AG04449 (cell line): ENCODE measurements around the gene AFP.

Experiments used
- CTCF ChIA-PET: fragments of 350-600 bp; formaldehyde crosslinking; extraction: SDS; loops from one replicate; lab custom pipeline; 2021; ENCODE audit warnings: antibody characterized with exemption; lab: Yijun Ruan, JAX
- POLR2A ChIA-PET: fragments of 400-600, 350-600 bp; formaldehyde crosslinking; extraction: SDS; loops from one replicate; lab custom pipeline; 2020; ENCODE audit warnings: antibody characterized with exemption, inconsistent platforms; lab: Yijun Ruan, JAX
- DNase-seq: peaks from one replicate; pipeline ENCODE4 v3.0.0-alpha.2; 2010; ENCODE audit warnings: low read depth, low spot score
- H3K4me3 ChIP-seq: 2 replicates; pipeline ENCODE4 v1.5.1; 2011; ENCODE audit warnings: low read depth, mild to moderate bottlenecking, control low read depth, low read length
- CTCF ChIP-seq: IDR thresholded peaks from one replicate; pipeline ENCODE4 v1.5.1; 2011; ENCODE audit warnings: mild to moderate bottlenecking, moderate library complexity, low read length, control low read depth, inconsistent platforms; ENCODE audit not compliant: insufficient read depth; ENCODE audit errors: missing control alignments

Gene AFP

DNA sequence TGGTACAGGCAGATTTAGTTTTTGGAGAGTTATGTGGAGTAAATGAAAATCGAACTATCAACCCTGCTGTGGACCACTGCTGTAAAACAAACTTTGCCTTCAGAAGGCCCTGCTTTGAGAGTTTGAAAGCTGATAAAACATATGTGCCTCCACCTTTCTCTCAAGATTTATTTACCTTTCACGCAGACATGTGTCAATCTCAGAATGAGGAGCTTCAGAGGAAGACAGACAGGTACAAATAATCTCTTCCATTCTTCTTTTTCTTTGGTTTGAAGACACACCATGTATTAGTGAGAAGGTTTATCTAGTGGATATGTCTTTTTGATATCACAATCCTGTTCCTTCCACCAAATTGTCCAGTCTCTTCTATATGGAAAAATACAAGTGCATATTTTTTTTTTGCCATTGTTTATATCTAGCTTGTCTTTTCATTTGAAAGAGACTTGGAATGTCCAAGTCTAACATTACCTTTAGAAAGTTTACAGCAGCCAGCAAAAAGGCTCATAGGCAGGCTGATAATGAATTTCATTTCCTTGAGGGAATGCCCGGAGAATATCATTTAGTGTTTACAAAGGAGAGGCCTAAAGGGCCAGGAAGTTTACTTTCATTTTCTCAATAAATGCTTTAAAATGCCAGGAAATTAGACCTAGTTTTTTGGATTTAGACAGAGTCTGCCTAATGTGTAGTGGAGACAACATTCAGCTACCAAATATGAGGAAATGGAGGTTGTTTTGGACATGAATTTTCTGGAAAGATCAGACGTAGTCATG, 64.2 kb downstream of the AFP start:
- ChIA-PET POLR2A (no interaction called here), CTCF (no interaction called here)
- no peak overlapping the region for H3K4me3 ChIP-seq
- TF ChIP-seq CTCF: no peak
- no peak for DNase-seq

GRCh38 chr4:73501664-73502265, 65.7 kb downstream of the AFP start:
- CTCF ChIA-PET: no interaction called here
- POLR2A ChIA-PET: no interaction called here

DNA sequence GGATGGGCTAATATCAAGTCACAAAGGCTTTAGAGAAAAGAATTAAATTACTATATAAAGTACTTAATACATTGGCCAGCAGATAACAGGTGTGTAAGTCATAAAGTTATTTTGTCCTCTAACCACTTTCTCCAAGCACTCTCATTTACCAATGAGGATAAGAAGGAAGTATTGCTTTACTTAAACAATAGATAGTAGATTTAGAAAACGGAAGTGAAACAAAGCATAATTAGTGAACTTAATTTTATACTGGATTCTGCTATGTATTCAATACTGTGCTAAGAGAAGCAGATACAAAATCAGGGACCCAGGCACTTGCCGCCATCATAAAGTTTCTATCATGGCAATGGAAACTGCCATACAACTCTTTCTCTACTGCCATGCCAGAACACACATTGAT, 69.5 kb downstream of the AFP start:
- H3K4me3 ChIP-seq: no peak overlapping the region
- ChIA-PET CTCF (no interaction called here), POLR2A (no interaction called here)
- TF ChIP-seq CTCF: no peak
- no peak for DNase-seq

More at GRCh38 chr4:73501664-73502265, 65.7 kb downstream of the AFP start:
- H3K4me3 ChIP-seq: no peak overlapping the region
- DNase-seq: no peak
- no peak for TF ChIP-seq CTCF
